ENCODE results near the gene NAV3. TPM values are rescaled to one million over a fixed set of nuclear protein-coding genes. Genes with fewer than 3 reads are reported as not detected.

NAV3 gene
- total RNA-seq, 2 experiments from 2014 or later: not detected

DNA sequence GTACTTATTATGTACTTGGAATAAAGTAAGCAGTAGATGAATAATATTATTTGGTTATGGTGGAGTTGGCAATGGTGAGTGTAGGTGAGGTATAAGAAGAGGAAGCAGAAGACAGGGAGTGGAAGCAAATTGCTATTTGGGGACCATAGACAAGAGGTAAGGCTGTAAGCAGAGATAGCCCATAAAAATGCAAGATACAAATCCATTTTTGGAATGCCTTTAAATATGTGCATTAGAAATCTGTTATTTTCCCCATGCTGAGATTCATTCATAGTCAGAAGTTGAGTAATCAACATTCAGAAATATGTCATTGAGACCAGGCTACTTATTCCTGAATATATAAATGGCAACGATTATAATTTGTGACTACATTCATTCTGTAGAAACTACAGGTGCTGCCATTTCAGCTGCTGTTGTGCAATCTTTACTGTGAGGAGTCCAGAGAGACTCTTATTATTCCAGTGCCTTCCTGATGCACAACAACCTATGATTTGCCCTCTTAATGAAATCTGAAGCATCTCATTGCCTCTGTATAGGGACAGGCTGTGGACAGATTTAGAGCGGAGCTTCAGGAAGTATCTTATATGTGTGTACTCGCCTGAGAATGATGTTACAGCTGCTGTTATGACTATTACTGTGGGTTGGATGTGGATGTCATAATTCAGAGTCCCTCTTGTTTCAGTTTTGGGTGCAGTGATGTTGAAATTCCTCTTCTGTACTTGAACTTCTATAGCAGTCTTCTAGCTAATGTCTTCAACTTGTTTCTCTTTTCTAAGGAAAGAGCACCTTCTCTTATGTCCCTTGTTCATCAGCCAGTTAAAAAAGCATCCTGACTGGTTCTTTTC, 173.8 kb downstream of the NAV3 start:
- Mint-ChIP-seq H3K4me3 (no peak overlapping the region), H3K9me3 (ENCODE audit: insufficient read depth) (no peaks in the 10 kb centered on the region), H3K36me3 (ENCODE audit: low read depth) (no peaks in the 10 kb centered on the region), H3K27ac (no peak overlapping the region), H3K27me3 (ENCODE audit: low read depth) (no peaks in the 10 kb centered on the region), H3K4me1 (ENCODE audit: low read depth) (no peaks in the 10 kb centered on the region)
- CTCF ChIA-PET: interaction anchor here (1.4 kb wide), 1 partner anchor 9 kb away, joined by 3 read pairs; no protein-coding TSS in a partner anchor
- POLR2A ChIA-PET: no interaction called here
- DNase-seq: no peak
- no peak for ATAC-seq

DNA sequence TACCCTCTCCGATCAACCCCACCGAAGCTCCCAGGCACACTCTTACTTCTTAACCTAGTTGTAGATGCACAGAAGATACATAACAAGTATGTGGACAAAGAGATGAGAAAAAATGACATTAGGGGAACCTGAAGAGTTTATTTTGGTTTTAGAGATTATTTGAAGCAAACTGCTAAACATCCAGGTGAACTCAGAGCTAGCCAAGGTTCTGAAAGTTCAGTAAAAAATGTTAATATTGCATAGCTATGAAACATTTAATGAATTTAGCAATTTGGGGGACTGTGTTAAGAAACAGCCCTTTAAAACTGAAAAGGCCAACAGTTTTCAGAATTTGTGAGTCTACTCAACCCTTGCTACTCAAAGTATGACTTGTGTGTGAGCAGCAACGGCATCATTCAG, 174.4 kb downstream of the NAV3 start:
- ATAC-seq (no peak), DNase-seq (no peak)
- ChIA-PET POLR2A (no interaction called here), CTCF (interaction anchor here (1.4 kb wide), 1 partner anchor 8 kb away, joined by 3 read pairs; no protein-coding TSS in a partner anchor)
- Mint-ChIP-seq H3K4me3 (no peak overlapping the region), H3K27me3 (ENCODE audit: low read depth) (no peaks in the 10 kb centered on the region), H3K36me3 (ENCODE audit: low read depth) (no peaks in the 10 kb centered on the region), H3K9me3 (ENCODE audit: insufficient read depth) (no peaks in the 10 kb centered on the region), H3K4me1 (ENCODE audit: low read depth) (no peaks in the 10 kb centered on the region), H3K27ac (no peak overlapping the region)

- no peak overlapping the region for H3K27ac Mint-ChIP-seq
- H3K4me1 Mint-ChIP-seq (ENCODE audit: low read depth): no peaks in the 10 kb centered on the region
- DNase-seq: no peak
- H3K36me3 Mint-ChIP-seq (ENCODE audit: low read depth): no peaks in the 10 kb centered on the region
- ChIA-PET CTCF (no interaction called here), POLR2A (no interaction called here)
- no peak for ATAC-seq
- no peaks in the 10 kb centered on the region for H3K27me3 Mint-ChIP-seq (ENCODE audit: low read depth)
- H3K4me3 Mint-ChIP-seq: no peak overlapping the region
- no peaks in the 10 kb centered on the region for H3K9me3 Mint-ChIP-seq (ENCODE audit: insufficient read depth)
These were observed 176.5 kb downstream of the NAV3 start for GRCh38 chr12:78007173-78007572.

DNA sequence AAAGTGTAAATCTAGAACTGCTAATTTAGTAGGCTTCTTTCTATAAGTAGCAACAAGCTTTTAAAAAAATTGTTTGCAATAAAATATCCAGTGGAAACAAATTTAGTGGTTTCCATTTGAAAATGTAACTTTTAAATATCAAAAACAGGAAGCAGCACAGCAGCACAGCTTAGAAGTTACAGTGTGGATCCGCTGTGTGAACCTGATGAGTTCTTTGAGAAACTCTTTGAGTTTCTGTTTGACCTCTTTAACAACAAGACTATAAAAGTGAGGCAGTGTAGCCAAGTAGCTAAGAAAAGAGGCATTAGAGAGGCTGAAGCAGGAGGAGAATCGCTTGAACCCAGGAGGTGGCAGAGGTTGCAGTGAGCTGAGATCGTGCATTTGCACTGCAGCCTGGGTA, 178.3 kb downstream of the NAV3 start:
- Mint-ChIP-seq H3K4me3 (no peak overlapping the region), H3K27me3 (ENCODE audit: low read depth) (no peaks in the 10 kb centered on the region), H3K9me3 (ENCODE audit: insufficient read depth) (no peaks in the 10 kb centered on the region), H3K27ac (no peak overlapping the region), H3K36me3 (ENCODE audit: low read depth) (no peaks in the 10 kb centered on the region), H3K4me1 (ENCODE audit: low read depth) (no peaks in the 10 kb centered on the region)
- DNase-seq: no peak
- ChIA-PET CTCF (no interaction called here), POLR2A (no interaction called here)
- no peak for ATAC-seq

DNA sequence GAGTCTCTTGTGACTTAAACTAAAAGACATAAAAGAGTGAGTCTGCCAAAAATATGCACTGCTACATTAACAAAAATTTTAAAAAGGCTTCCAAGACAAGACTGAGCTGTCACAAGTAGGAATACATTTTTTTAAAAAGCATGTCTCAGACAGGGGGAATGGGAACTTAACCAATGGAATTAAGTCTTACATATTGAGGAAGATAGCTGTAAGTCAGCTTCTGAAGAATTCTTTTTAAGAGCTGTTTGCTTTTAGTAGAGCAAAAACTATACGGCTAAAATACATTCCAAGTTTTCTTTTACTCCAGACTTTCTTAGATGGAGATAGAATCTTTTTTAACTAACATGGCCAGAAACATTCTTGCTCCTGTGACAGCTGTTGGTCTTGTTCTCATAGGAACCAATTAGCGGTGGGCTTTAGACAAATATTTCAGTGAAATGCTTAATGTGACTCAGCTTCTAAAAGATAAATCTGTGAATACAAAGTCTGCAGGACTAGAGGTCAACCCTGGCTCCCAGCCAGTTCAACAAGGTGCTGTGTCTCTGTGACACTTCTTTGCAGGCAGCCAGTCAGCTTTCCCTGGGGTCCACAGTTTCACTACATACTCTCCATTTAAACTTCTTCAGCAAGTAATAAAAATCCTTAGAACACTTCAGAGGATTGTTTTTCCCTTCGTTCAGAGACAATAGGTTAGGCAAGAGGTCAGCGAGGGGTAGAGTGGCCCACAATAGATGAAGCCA, 187.6 kb downstream of the NAV3 start:
- DNase-seq (no peak), ATAC-seq (no peak)
- Mint-ChIP-seq H3K9me3 (ENCODE audit: insufficient read depth) (no peaks in the 10 kb centered on the region), H3K36me3 (ENCODE audit: low read depth) (no peaks in the 10 kb centered on the region), H3K27me3 (ENCODE audit: low read depth) (no peaks in the 10 kb centered on the region), H3K27ac (no peak overlapping the region), H3K4me3 (no peak overlapping the region), H3K4me1 (ENCODE audit: low read depth) (no peaks in the 10 kb centered on the region)
- ChIA-PET POLR2A (no interaction called here), CTCF (no interaction called here)

DNA sequence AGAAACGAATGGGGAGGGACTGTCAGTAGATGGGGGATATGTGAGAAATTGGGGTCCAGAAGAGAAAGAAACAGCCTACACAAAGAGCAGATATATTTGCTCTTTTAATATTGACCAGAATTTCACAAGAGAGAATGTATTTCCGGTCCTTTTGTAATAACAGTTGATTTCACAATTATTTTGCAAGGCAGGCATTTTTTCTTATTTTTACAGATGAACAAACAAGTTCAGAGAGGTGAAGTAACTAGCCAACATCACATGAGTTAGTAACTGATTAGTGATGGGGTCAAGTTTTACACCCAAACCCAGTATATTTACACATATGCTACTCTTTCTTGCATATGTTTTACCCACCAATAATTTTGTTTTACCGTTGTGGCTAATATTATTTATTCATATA, 188.2 kb downstream of the NAV3 start:
- Mint-ChIP-seq H3K4me1 (ENCODE audit: low read depth) (no peaks in the 10 kb centered on the region), H3K4me3 (no peak overlapping the region), H3K36me3 (ENCODE audit: low read depth) (no peaks in the 10 kb centered on the region), H3K9me3 (ENCODE audit: insufficient read depth) (no peaks in the 10 kb centered on the region), H3K27me3 (ENCODE audit: low read depth) (no peaks in the 10 kb centered on the region), H3K27ac (no peak overlapping the region)
- DNase-seq: no peak
- CTCF ChIA-PET: no interaction called here
- POLR2A ChIA-PET: no interaction called here
- ATAC-seq: no peak

- Mint-ChIP-seq H3K36me3 (ENCODE audit: low read depth) (no peaks in the 10 kb centered on the region), H3K27ac (no peak overlapping the region), H3K4me3 (no peak overlapping the region), H3K4me1 (ENCODE audit: low read depth) (no peaks in the 10 kb centered on the region), H3K9me3 (ENCODE audit: insufficient read depth) (no peaks in the 10 kb centered on the region), H3K27me3 (ENCODE audit: low read depth) (no peaks in the 10 kb centered on the region)
- no peak for ATAC-seq
- DNase-seq: no peak
- CTCF ChIA-PET: no interaction called here
- POLR2A ChIA-PET: no interaction called here
These were observed 197.7 kb downstream of the NAV3 start for GRCh38 chr12:78028426-78028825.

GRCh38 chr12:78034025-78034424, 203.3 kb downstream of the NAV3 start:
- POLR2A ChIA-PET: no interaction called here
- H3K27me3 Mint-ChIP-seq (ENCODE audit: low read depth): no peaks in the 10 kb centered on the region
- H3K36me3 Mint-ChIP-seq (ENCODE audit: low read depth): no peaks in the 10 kb centered on the region
- DNase-seq: no peak
- ATAC-seq: no peak
- no peaks in the 10 kb centered on the region for H3K4me1 Mint-ChIP-seq (ENCODE audit: low read depth)
- no peak overlapping the region for H3K4me3 Mint-ChIP-seq
- CTCF ChIA-PET: no interaction called here
- H3K27ac Mint-ChIP-seq: no peak overlapping the region
- H3K9me3 Mint-ChIP-seq (ENCODE audit: insufficient read depth): peaks cover 6% of the 10 kb centered on the region

DNA sequence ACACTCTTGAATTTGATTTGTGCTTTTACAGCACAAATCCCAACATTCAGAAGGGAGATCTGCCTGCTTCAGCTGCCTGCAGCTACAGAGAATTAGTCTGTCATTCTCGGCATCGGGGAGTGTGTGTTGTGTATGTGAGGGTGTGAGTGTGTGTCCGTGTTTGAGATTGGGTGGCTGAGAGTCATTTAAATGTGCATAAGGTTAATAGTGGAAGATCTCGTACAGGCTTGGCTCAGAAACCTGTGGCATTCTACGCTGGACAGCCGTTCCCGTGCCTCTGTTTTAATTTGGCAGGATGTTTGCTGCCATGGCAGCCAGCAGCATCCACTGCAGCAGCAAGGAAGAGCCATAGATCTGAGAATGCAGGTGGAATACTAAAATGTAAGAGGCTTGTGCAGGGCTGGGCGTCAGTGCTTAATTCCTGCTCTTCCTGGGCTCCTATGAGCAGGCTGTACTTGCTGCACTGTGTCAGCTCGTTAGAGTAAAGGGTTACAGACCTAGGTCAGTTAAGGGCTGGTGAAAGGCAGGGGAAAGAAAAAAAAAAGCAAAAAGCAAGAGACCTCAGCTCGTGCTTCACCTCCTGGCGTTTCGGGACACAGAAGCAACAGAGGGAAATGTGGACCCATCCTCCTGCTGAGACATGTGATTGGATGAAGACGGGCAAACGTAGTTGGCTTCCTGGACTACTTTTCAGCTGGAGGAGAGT, 205.4 kb downstream of the NAV3 start:
- DNase-seq (no peak), ATAC-seq (no peak)
- ChIA-PET CTCF (no interaction called here), POLR2A (no interaction called here)
- no peaks in the 10 kb centered on the region for H3K27me3 Mint-ChIP-seq (ENCODE audit: low read depth)
- H3K9me3 Mint-ChIP-seq (ENCODE audit: insufficient read depth): peaks cover 6% of the 10 kb centered on the region
- no peak overlapping the region for H3K4me3 Mint-ChIP-seq
- H3K27ac Mint-ChIP-seq: no peak overlapping the region
- no peaks in the 10 kb centered on the region for H3K4me1 Mint-ChIP-seq (ENCODE audit: low read depth)
- H3K36me3 Mint-ChIP-seq (ENCODE audit: low read depth): no peaks in the 10 kb centered on the region

DNA sequence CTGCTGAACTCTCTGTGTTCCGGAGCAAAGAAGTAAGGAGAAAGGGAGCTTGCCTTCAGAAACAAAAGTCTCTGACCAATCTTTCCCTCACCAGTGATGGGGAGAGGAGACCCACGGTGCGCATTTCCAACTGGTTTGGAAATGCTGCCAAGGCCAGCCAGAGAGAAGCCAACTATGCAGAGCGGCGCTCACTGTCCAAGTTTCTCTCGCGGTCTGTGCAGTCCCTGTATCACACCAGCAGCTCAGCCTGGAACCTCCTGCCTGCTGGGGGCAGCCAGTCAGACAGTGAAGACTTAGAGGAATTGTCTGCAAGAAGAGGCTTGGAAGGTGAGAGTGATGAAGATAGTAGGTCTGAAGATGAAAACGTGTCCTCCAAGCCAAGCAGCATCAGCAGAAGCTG, 206.2 kb downstream of the NAV3 start:
- no peak overlapping the region for H3K4me3 Mint-ChIP-seq
- ChIA-PET CTCF (interaction anchor here (0.7 kb wide), 1 partner anchor 307 kb away, joined by 3 read pairs; no protein-coding TSS in a partner anchor), POLR2A (no interaction called here)
- no peaks in the 10 kb centered on the region for H3K36me3 Mint-ChIP-seq (ENCODE audit: low read depth)
- ATAC-seq (no peak), DNase-seq (no peak)
- H3K9me3 Mint-ChIP-seq (ENCODE audit: insufficient read depth): peaks cover 6% of the 10 kb centered on the region
- no peak overlapping the region for H3K27ac Mint-ChIP-seq
- no peaks in the 10 kb centered on the region for H3K27me3 Mint-ChIP-seq (ENCODE audit: low read depth)
- H3K4me1 Mint-ChIP-seq (ENCODE audit: low read depth): no peaks in the 10 kb centered on the region

GRCh38 chr12:78037707-78038106, 207.0 kb downstream of the NAV3 start:
- ChIA-PET CTCF (interaction anchor here (0.7 kb wide), 1 partner anchor 308 kb away, joined by 3 read pairs; no protein-coding TSS in a partner anchor), POLR2A (no interaction called here)
- Mint-ChIP-seq H3K27ac (no peak overlapping the region), H3K4me3 (no peak overlapping the region), H3K9me3 (ENCODE audit: insufficient read depth) (peaks cover 6% of the 10 kb centered on the region), H3K36me3 (ENCODE audit: low read depth) (no peaks in the 10 kb centered on the region), H3K27me3 (ENCODE audit: low read depth) (no peaks in the 10 kb centered on the region), H3K4me1 (ENCODE audit: low read depth) (no peaks in the 10 kb centered on the region)
- ATAC-seq (no peak), DNase-seq (no peak)

DNA sequence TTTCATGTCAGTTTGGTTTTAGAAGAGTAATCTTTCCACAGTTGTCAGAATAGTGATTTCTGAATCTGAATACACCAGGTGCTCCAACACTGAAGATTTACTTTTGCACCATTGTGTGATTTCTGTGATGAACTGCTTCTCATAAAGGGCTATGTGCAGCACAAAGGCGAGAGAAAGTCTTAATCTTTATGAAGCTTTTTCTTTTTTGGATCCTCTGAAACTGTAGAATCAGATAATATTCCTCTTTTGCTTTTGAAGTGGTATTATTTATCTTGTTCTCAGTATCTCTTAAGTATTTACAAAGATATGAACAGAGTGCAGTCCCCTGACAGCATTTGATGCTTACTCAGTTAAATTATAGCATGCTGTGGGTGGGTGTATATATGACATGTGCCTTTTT, 207.8 kb downstream of the NAV3 start:
- no peak overlapping the region for H3K4me3 Mint-ChIP-seq
- H3K4me1 Mint-ChIP-seq (ENCODE audit: low read depth): no peaks in the 10 kb centered on the region
- no peaks in the 10 kb centered on the region for H3K36me3 Mint-ChIP-seq (ENCODE audit: low read depth)
- H3K27ac Mint-ChIP-seq: no peak overlapping the region
- DNase-seq: no peak
- ChIA-PET CTCF (no interaction called here), POLR2A (no interaction called here)
- peaks cover 6% of the 10 kb centered on the region for H3K9me3 Mint-ChIP-seq (ENCODE audit: insufficient read depth)
- ATAC-seq: no peak
- no peaks in the 10 kb centered on the region for H3K27me3 Mint-ChIP-seq (ENCODE audit: low read depth)

Data from activated CD8-positive, alpha-beta T cell treated with anti-CD3 and anti-CD28 coated beads, Interleukin-2, amount 10 ng/mL, durations not matched to agents 7 days and 5 days (primary cell).